Stimulated activated CD4-positive, alpha-beta T cell treated with anti-CD3 and anti-CD28 coated beads, Interleukin-1b, Interleukin-23, amount 100 ng/mL, for 48 hours (primary cell): ENCODE data around the gene PCYOX1L.

Experiments
- DNase-seq: peaks from one replicate; pipeline ENCODE4 v3.0.0-alpha.2; 2020

Gene PCYOX1L

DNA sequence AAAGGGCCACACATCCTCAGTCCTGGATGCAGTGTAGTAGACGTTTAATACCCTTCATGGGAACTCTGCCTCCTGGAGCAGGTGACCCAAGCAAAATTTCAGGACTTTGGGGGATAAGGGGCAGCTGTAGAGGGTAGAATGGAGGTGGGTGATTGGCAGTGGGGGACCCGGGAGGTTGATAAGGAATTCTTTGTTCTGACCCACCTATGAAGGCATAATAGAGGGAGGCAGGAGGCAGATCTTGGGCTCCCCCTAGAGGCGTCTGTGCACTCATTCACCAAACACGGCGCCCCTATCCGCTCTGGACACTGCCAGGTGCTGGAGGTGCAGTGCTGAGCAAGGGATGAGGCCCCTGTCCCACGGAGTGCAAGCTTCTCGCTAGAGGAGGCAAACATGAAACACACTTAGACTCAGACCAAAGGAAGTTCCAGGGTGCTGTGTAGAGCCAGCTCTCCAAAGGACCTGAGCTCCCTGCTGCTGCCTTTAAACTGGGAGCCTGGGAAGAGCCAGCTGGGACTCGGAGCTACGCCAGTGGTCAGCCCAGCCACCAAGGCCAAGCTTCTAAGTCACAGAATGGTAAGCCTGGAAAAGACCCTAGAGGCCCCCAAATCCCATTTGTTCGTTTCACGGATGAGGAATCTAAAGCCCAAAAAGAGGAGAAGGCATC, 13.6 kb downstream of the PCYOX1L start:
- DNase-seq, result peak; percentile 64

DNA sequence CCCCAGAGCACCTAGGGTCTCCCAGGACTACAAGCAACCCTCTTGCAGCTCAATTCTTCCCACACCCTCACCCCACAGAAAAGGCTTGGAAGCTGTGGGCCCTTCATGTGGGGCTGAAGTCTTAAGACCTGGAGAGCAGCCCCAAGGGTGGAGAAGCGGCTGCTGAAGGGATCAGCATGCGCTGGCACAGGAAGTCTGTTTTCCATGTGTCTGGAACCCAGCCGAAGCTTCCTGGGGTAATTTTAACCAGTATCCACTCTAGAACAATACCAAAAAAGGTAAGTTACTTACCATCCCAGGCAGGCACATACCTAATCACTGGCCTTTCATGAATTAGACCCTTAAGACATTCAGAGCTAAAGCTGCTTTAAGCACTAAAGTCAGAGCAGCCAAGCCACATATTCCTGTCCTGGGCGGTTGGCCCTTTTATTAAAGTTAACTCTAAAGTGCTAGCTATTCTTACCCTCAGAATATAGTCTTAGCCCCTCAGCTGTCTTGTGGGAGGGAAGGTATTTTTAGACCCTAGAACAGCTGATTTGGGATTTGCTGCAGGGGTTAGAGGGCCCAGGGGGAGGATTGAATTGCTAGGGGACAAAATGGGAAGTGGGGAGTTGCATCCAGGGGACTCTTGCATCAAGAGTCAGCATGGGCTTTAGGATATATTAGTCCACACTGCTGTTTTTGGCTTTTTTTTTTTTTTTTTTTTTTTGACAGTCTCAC, 14.4 kb downstream of the PCYOX1L start:
- DNase-seq, result no peak

DNA sequence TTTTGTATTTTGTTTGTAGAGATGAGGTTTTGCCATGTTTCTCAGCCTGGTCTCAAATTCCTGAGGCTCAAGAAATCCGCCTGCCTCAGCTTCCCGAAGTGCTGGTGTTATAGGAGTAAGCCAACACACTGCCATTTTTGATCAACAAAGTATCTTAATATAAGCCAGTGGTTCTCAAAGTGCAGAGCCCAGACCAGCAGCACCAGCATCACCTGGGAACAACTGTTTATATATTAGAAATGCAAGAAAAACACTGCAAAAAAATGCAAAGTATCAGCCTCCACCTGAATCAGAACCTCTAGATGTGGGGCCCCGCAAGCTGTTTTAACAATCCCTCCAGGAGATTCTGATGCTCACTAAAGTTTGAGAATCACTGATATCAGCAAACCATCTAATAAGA, 15.1 kb downstream of the PCYOX1L start:
- no peak for DNase-seq

DNA sequence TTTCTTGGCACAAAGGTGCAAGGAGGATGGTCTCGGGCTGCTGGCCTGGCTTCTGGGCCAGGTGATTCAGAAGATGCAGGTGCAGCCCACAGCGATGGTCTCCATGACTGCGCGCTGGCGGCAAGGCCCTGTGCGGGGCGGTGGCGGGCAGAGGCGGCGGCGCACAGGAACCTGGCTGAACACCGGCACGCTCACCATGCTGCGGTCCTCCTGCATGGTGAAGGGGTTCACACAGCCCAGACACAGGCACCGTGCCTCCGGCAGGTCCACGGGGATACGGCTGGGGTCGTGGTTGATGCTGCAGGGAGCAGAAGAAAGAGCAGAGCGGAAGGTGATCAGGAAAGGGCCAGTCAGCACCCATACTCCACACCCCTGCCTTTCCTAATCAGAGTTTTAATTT, 16.5 kb downstream of the PCYOX1L start:
- DNase-seq, result no peak

DNA sequence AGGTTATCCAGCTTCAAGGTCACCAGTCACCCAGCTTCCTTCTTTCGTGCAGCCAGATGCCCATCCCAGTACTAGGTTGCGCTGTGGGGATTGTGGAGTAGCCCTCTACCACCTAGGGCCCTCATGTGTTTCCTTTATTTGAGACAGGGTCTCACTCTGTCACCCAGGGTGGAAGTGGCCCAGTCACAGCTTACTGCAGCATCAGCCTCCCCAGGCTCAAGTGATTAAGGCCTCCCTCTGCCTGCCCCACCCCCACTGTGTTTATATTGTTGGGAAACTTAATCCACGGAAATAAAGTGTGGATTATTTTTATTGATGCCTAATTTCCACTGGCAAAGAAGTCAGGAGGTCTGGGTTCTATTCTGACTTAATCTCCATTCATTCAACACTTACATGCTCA, 17.0 kb downstream of the PCYOX1L start:
- DNase-seq, result no peak

DNA sequence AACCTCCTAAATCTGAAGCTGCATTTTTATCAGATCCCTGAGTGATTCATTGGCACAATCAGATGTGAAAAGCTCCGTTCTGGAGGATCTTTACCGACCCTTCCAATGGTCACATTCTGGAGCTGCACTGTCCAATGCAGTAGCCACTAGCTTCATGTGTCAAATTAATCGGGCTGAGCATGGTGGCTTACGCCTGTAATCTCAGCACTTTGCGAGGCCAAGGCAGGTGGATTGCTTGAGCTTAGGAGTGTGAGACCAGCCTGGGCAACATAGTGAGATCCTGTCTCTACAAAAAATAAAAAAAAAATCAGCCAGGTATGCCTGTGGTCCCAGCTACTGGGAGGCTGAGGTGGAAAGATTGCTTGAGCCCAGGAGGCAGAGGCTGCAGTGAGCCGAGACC, 17.6 kb downstream of the PCYOX1L start:
- DNase-seq, result no peak

DNA sequence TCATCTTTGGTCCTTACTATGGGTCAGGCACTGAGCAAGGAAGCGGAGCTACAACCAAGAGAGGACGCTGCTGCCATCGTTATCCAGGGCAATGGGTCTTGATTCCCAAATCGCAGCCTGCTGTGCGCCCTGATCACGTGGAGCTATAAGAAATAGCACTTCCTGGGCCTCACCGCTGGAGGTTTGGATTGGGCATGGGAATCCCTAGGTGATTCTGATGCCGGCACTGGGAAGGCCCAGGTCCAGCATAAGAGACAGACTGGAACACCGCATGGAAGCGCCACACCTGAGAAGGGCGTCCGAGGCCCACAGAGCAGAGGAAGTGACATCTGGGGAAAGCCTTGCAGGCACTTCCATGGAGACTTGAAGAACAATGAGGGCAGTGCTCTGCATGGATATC, 18.3 kb downstream of the PCYOX1L start:
- DNase-seq, result no peak

DNA sequence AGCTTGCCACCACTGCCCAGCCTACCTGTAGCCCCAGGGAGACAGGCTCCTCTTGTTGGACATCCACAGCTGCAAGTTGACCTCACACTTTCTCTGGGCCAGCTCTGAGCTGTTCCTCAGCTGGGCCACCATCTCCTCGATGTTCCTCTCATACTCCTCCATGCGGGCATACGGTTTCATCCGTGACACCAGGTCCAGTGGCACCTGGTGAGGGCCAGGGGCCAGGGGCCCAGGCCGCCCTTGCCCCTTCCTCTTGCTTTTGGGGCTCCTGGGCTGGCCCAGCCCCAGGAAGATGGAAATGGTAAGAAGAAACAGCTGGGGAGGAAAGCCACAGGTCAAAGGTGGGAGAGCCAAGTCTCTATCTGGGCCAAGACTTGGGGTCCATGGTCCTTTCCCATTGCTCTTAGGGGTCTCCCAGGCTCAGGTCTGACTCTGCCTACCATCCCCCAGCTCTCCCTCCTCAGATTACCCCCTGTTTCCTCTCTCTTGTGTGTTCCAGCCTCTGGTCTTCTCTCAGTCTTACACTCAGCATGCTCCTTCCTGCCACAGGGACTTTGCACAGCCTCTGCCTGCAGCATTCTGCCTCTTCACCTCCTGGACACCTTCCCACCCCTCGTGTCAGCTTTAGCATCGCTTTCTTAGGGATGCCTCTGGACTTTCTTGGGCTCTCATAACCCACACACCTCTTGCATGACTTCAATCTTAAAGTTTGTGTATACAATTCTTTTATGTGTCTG, 19.0 kb downstream of the PCYOX1L start:
- DNase-seq, result no peak

DNA sequence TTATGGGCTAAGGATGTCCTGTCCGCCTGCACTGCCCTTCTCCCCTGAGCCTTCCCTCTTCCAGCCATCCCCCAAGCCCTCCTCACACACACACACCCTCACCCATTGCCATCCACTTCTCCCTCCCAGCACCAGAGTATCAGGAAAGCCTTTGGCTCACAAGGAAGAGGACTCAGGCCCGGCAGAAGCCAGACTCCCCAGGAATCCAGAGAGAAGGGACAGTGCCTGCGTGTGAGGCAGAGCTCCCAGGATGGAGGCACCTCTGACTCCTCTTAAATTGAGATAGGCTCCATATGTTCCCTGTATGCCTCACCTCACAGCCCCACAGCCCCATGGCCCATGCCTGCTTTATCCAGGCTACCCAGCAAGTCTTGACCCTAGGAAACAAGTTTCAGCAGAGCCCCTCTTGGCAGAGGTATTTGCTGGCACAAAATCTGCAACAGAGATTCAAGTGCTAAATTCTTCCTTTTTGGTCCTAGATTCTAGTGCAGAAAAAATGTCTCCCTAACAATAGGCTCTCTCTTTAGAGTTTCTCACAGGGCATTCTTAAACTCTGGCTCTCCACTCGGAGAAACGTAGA, 20.5 kb downstream of the PCYOX1L start:
- no peak for DNase-seq

DNA sequence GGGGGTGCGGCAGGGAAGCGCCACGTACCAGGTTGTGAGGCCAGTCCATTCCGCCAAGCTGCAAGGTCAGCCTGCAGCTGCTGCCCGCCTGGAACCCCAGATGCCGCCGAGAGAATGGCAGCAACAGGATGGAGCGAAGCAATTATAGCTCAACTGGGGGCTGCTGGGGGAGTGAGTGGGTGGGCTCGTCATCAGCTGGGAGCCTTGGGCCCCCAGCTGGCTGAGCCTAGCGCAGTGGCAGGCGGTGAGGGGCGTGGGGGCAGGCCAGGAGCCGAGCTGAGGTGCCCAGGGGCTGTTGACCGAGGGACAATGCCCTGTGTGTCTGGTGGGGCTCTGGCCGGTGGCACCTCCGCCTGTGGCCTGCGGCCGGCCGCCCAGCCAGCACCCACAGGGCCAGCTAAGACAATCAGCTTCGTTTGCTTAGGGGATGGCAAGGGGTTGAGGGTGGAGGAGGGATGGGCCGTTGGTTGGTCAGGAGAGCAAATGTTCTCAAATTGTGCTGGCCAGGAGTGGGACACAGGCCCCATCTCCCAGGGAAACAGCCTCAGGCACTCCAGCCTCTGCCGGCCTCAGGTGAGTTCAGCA, 21.4 kb downstream of the PCYOX1L start, which contains the start of gene IL17B:
Gene IL17B (minus strand): TSS at position 116 of the 585 bp plus-strand sequence. CDS start 67 bp downstream, at position 49.
- DNase-seq, result no peak

DNA sequence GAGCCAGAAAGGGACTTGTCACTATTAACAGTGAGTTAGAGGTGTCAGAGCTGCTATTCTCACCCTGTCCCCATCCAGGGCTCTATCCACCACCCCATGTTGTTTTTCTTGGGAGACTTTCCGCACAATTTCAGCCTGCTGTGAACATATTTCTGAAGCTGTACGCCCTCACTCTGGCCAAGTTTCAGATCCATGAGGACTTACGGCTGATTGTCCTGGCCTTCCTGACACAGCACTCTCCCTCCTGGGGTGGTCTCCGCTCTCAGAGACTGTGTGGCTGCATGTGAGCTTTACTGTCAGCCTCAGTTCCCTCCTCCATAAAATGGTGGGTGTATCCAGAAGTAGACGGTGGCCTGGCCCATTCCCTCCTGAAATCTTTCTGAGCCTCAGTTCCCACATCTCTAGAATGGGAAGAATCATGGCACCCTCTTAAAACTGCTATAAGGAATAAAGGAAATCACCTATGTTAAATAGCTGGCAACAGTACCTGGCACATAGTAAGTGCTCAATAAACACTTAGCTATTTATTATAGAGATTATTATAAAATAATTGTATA, 22.1 kb downstream of the PCYOX1L start:
- no peak for DNase-seq

DNA sequence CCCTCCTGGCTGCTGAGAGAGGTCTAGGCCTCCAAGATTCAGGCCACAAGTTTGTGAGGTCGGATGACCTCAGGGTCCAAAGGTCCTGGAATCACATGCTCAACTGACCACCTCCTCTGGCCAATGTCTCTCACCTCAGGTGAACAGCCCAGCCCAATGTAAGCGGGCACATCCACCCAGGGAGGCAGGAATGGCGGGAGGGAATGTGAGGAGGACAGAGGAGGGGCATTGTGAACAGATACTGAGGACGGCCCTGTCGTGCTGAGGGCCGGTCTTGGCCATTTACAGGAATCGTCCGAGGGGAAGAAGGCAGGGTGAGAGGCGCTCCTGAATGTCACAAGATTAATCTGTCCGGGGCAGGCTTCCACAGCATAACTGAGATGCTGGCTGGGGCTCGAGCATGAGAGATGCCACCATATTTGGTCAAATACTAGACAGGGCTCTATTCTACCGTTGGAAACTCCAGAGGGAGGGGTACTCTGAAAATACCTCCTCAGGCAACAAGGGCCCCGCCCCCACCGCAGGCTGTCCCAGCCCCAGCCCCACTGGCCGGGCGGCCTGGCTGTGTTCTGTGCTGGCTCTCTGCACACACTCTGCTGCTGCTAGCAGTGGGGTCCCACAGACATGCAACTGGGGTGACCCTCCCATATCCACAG, 22.7 kb downstream of the PCYOX1L start:
- DNase-seq, result no peak

DNA sequence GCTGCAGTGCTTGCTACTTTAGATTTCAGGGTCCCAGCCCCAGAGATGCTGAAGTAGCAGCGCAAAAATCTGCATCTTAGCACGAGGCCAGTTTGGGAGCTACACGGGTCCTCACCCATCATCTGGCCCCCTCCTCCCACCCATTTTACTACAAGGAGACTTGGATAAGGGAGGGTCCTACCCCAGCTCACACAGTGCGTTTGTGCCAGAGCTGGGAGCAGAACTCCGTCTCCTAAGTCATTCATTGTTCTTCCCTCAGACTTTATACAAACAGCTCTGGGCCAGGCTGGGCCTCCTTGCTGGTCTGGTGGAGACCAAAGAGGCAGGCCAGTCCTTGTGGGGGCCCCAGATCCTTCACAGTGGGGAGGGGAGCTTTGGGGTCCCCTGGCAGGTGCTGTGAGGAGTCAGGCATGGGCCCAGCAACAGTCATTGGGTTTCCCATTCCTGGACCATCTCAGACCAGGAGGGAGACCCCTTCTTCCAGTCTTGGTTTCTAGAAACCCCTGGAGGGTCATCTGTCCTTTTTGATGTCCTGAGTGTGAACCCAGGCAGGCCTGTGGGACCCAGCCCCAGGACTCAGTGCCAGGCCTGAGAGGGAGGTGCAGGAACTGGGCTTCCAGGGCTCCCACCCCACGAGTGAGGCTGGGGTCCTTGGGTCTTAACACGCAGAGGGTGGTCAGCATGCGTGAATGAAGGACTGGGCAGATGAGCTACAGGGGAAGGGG, 23.6 kb downstream of the PCYOX1L start:
- no peak for DNase-seq

DNA sequence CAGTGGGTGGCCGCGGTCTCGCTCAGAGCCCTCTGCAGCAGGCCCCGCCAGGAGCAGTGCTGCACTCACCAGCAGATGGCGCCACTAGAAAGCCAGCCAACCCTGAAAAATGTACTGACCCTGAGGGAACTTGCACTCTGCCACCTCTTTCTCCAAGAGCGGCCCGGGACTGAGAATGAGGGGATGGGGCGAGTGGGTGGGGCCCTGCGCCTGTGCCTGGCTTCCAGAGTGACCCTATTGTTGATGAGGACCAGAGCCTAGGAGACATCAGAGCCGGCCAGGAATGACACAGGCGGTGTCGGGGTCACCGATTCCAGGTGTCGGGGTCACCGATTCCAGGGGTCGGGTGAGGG, 24.1 kb downstream of the PCYOX1L start:
- peak; percentile 72 for DNase-seq

DNA sequence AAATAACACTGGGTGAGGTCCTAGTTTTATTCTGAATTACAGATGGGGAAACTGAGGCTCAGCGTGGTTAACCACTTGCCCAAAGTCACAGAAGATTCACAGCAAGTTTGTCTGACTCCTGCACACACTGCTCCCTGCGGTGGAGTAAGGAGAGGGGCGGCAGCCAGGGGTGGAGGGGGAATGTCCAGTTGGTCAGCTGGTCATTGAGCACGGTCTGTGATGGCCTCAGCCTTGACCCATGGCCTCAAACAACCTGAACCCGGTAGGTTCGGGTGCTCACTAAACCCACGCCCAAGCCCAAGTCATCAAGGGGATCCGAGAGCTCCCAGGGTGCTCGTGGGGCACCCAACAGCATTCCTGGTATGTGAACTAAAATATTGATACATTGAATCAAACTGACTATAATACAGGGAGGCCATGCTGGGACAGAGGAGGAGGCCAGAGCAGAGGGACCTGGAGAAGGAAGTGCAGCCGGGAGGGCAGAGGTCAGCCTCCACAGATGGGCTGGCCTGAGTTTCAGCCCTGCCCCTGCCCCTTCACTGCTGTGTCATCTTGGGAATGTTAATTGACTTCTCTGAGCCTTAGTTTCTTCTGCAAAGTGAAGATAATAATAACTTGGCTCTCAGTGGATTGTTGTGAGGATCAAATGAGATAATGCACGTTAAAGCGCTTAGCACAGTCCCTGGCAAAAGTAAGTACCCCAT, 24.8 kb downstream of the PCYOX1L start:
- no peak for DNase-seq

DNA sequence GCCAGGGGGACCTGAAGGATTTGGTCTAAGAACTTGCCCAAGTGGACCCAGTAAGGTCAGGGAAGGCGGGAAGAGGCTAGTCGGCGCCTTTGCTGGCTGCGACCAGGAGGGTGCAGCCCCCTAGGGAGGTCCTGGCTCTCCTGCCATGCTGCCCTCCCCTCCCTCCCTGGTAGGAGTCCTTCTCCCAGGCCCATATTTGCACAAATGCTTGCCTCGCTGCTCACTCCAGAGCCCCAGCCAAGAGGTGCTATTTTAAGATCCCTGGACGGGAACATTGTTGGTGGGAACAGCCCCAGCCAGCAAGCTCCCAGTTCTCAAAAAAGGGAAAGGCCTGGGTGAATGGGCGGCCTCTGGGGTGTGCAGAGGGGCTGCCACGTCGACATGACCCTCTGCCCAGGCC, 25.6 kb downstream of the PCYOX1L start:
- no peak for DNase-seq

DNA sequence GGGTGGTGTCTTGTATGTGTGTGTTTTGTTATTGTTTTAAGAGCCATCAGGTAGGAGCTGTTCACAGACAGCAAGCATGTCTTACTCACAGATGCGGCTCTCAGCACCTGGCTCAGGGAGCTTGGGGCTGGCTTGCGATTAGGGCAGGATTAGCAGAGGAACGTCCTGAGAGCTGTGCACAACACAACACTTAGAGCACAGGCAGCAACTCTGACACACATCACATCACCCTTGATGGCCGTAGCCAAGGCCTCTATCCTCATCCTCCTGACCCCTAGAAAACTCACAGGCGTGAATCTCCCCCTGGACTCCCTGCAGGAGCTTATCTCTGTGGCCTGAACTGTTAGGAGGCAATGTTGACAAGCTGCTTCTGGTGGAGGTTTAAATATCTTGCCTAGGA, 28.3 kb downstream of the PCYOX1L start:
- no peak for DNase-seq

DNA sequence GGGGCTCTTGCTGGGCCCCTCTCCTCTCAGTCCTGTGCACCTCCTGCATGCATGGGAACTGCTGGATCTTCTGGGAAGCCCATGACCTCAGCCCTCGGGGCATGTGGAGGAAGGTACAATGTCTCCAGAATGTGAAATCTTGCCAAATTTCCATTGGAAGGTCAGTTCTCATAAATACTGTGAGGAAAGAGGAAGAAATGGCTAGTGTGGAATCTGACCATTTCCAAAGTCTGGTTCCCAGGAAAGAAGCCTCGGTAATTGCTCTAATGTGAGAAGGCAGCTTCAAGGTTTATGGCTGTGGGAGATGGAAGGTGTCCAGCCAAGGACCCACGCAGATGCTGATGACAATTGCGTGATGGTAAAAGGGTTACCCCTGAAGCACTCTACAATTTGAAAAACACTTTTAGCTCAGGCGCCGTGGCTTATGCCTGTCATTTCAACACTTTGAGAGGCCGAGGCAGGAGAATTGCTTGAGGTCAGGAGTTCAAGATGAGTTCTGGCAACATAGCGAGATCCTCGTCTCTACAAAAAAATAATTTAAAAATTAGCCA, 29.3 kb downstream of the PCYOX1L start:
- no peak for DNase-seq

DNA sequence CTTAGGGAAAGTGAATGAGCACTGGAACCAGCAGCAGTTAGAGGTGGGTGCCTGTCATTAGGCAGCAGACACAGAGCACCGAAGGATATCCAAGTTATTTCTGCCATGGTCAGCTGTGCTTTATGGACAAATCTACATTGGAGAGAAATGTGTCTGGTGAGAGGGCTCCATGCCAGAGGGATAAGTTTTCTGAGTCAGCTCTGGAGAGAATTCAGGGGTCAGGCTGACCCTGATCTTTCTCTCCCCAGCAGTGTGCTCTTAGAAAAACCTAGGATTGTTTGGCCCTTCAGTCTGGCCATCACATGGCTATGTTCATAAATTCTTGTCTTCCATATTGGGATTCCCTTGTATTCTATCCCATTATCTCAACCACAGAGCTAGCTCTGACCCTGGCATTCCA, 30.1 kb downstream of the PCYOX1L start:
- DNase-seq, result no peak

DNA sequence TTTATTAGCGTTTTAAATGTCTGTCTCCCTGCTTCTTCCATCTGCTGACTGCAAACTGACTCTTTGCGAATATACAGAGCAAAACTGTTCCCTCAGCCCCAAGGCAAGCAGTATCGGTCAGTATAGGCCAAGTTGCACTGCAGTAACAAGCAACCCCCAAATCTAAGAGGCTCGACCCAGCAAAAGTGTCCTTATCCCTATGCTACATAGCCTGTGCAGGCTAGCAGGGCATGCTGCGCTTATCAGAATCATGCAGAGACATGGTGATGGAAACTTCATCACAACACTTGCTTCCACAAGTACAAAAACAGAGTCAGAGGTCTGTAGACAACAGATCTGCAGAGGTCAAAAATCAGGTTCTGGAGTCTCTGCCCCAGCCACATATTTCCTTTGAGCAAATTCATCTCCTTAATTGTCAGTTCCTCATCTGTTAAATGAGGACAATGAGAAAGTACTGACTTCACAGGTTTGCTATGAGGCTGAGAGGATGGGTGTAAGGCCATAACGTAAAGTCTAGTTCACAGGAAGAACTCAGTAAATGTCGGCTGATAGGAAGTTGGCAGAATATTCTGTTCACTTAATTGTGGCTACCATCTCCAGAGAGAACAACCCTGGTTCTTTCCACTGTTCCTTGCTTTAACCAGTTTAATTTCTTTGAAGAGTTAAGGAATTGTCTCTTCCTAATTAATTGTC, 30.8 kb downstream of the PCYOX1L start:
- no peak for DNase-seq
